Neutrophil (primary cell): ENCODE data around the gene ATOSB.

Experiments used
- H3K27ac ChIP-seq: fragments of 200-600 bp; sonication (generic); 2 replicates; pipeline ENCODE4 v1.5.1; 2016; ENCODE audit warnings: mild to moderate bottlenecking, moderate library complexity
- H3K27me3 ChIP-seq: fragments of 200-600 bp; sonication (generic); 2 replicates; pipeline ENCODE4 v1.6.0; 2016; ENCODE audit warnings: mild to moderate bottlenecking
- H3K36me3 ChIP-seq: fragments of 200-600 bp; sonication (generic); 2 replicates; pipeline ENCODE4 v1.5.1; 2017
- H3K4me1 ChIP-seq, 2 experiments: fragments of 200-600 bp in 1 of 2; sonication (generic) in 1 of 2; 1 replicate in 1 of 2; 2 replicates in 1 of 2; pipeline versions ENCODE4 v1.5.1 to v1.6.1; 2013 to 2016; ENCODE audit warnings: low read depth in 1 of 2, low read length in 1 of 2, mild to moderate bottlenecking in 1 of 2, moderate library complexity in 1 of 2; ENCODE audit not compliant: control insufficient read depth in 1 of 2, insufficient read depth in 1 of 2
- H3K4me3 ChIP-seq, 2 experiments: fragments of 200-600 bp in 1 of 2; sonication (generic) in 1 of 2; 1 replicate in 1 of 2; 2 replicates in 1 of 2; pipeline ENCODE4 v1.5.1; 2013 to 2016; ENCODE audit warnings: low read depth in 1 of 2, low read length in 1 of 2, mild to moderate bottlenecking in 1 of 2, moderate library complexity in 1 of 2
- H3K9me3 ChIP-seq: fragments of 200-600 bp; sonication (generic); 2 replicates; pipeline ENCODE4 v1.5.1; 2016
- CTCF ChIP-seq: fragments of 200-600 bp; sonication (generic); IDR thresholded peaks from 2 replicates; pipeline ENCODE4 v1.5.1; 2016; ENCODE audit warnings: antibody characterized with exemption

Gene ATOSB

GRCh38 chr9:35091536-35091935, 24.1 kb downstream of the ATOSB start:
- Histone ChIP-seq H3K36me3 (peaks cover 57% of the 10 kb centered on the region), H3K27ac (no peak overlapping the region), H3K4me3 (no peak overlapping the region), H3K9me3 (no peaks in the 10 kb centered on the region), H3K4me1 (peaks cover 10 to 16% of the 10 kb centered on the region in 2 experiments), H3K27me3 (no peaks in the 10 kb centered on the region)
- no peak for TF ChIP-seq CTCF

GRCh38 chr9:35089434-35089833, 26.2 kb downstream of the ATOSB start:
- peaks cover 57% of the 10 kb centered on the region for H3K36me3 ChIP-seq

GRCh38 chr9:35085078-35085477, 30.6 kb downstream of the ATOSB start:
- H3K36me3 ChIP-seq: peaks cover 28% of the 10 kb centered on the region
- H3K27me3 ChIP-seq: no peaks in the 10 kb centered on the region
- H3K27ac ChIP-seq: no peak overlapping the region
- H3K9me3 ChIP-seq: no peaks in the 10 kb centered on the region
- peaks cover 0 to 4% of the 10 kb centered on the region in 2 experiments for H3K4me1 ChIP-seq
- H3K4me3 ChIP-seq: no peak overlapping the region
- TF ChIP-seq CTCF: no peak

More at GRCh38 chr9:35089434-35089833, 26.2 kb downstream of the ATOSB start:
- H3K27ac ChIP-seq: no peak overlapping the region
- no peaks in the 10 kb centered on the region for H3K27me3 ChIP-seq
- H3K9me3 ChIP-seq: no peaks in the 10 kb centered on the region
- no peak for TF ChIP-seq CTCF
- H3K4me3 ChIP-seq: no peak overlapping the region
- H3K4me1 ChIP-seq: no peaks in the 10 kb centered on the region

- H3K4me1 ChIP-seq: peaks cover 14 to 29% of the 10 kb centered on the region in 2 experiments
- TF ChIP-seq CTCF: peak; percentile 45
Measured at GRCh38 chr9:35079426-35080341, 36.0 kb downstream of the ATOSB start, which contains the start of gene FANCG. Gene FANCG, minus strand, starts transcription at chr9:35079942. Its CDS starts 418 bp downstream, at chr9:35079524.

GRCh38 chr9:35079041-35079425, 36.6 kb downstream of the ATOSB start:
- Histone ChIP-seq H3K9me3 (no peaks in the 10 kb centered on the region), H3K27ac (peak overlapping the region; percentile 66), H3K36me3 (no peaks in the 10 kb centered on the region), H3K27me3 (no peaks in the 10 kb centered on the region), H3K4me1 (peaks cover 14 to 29% of the 10 kb centered on the region in 2 experiments), H3K4me3 (peak overlapping the region; percentile 83 to 88)
- TF ChIP-seq CTCF: no peak

More at GRCh38 chr9:35079426-35080341, 36.0 kb downstream of the ATOSB start, which contains the start of gene FANCG:
- peak within 1 kb of the TSS; percentile 83 to 88 for H3K4me3 ChIP-seq
- H3K36me3 ChIP-seq: no peaks in the 10 kb centered on the region
- H3K27me3 ChIP-seq: no peaks in the 10 kb centered on the region
- no peaks in the 10 kb centered on the region for H3K9me3 ChIP-seq
- peak within 1 kb of the TSS; percentile 66 for H3K27ac ChIP-seq
